Sigmoid colon (tissue), 4 donors: ENCODE measurements around the gene BRPF3.

ENCODE experiments used
- CTCF ChIP-seq, 4 experiments: fragments of 450-650 bp in 3 of 4; fragments of 200-600 bp in 1 of 4; IDR thresholded peaks; one replicate each; pipeline ENCODE4 v1.5.1; 2016 to 2019; ENCODE audit warnings: antibody characterized with exemption in 4 of 4, mild to moderate bottlenecking in 3 of 4, moderate library complexity in 2 of 4
- EP300 ChIP-seq, 4 donors: sonication (generic); formaldehyde crosslinking; IDR thresholded peaks; one replicate each; pipeline ENCODE4 v1.6.1; 2017; ENCODE audit warnings: antibody characterized with exemption in 4 of 4
- POLR2AphosphoS5 ChIP-seq, 4 donors: sonication (generic); formaldehyde crosslinking; IDR thresholded peaks; one replicate each; pipeline ENCODE4 v1.6.1; 2017; ENCODE audit warnings: antibody characterized with exemption in 4 of 4

DNA sequence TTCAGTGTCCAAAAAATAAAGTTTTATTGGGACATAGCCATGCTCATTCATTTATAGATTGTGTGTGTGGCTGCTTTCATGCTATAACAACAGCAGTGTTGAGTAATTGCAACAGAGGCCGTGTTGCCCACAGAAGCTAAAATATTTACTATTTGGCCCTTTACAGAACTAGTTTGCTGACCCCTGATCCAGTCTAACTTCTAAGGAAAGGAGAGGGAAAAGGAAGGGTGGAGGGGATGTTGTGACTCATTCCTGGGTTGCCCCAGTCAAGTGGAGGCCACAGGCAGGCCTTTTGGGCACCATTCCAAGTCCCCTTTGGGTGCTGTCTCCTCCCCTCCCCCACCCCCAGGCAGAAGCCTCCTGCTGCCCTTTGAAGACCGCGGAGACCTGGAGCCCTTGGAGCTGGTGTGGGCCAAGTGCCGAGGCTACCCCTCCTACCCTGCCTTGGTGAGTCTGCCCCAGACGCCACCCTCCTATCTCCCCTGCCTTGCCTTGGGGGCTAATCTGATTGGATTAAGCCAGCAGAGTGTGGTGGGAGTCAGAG lies 28.4 kb downstream of the BRPF3 start:
- no peak for TF ChIP-seq CTCF (IDR thresholded peaks at IDR 0.05)
- TF ChIP-seq POLR2AphosphoS5 (IDR thresholded peaks at IDR 0.05), result no peak
- TF ChIP-seq EP300 (IDR thresholded peaks at IDR 0.05), result no peak
